Upper lobe of left lung (tissue), 4 donors: ENCODE measurements around the gene FPGS.

ENCODE experiments used
- CTCF ChIP-seq, 6 experiments: fragments of 450-650 bp in 4 of 6; fragments of 200-600 bp in 2 of 6; sonication (generic) in 2 of 6; IDR thresholded peaks; one replicate each; pipeline ENCODE4 v1.5.1; 2016 to 2019; ENCODE audit warnings: antibody characterized with exemption in 6 of 6
- EP300 ChIP-seq, 4 donors: sonication (generic); formaldehyde crosslinking; IDR thresholded peaks; one replicate each; pipeline ENCODE4 v1.5.1; 2017; ENCODE audit warnings: antibody characterized with exemption in 4 of 4, control low read depth in 2 of 4

- TF ChIP-seq EP300 (IDR thresholded peaks at IDR 0.05) (no peak), CTCF (IDR thresholded peaks at IDR 0.05) (no peak)
Measured at GRCh38 chr9:127847833-127848755, 45.4 kb downstream of the FPGS start.
